Measurements from ENCODE around the gene HEMK1.
A peak's percentile ranks its signal among the peaks of the same experiment; 100 is the strongest.

Gene HEMK1

GRCh38 chr3:50525987-50526386 lies 43.3 kb upstream of the HEMK1 start:
- in situ Hi-C loops (cut with MboI; ENCODE audit: low pct_unique_long_range_greater_than_20kb, low sequenced_read_pairs, unreplicated experiment), result no loop called here
- TF ChIP-seq CTCF (IDR thresholded peaks at IDR 0.05; ENCODE audit: extremely low read depth, insufficient read depth, missing control alignments), result no peak
- peak; percentile 77 for DNase-seq (ENCODE audit: low spot score)

- DNase-seq (ENCODE audit: low spot score), result no peak
- no peak for TF ChIP-seq CTCF (IDR thresholded peaks at IDR 0.05; ENCODE audit: extremely low read depth, insufficient read depth, missing control alignments)
- in situ Hi-C loops (cut with MboI; ENCODE audit: low pct_unique_long_range_greater_than_20kb, low sequenced_read_pairs, unreplicated experiment), result no loop called here
Measured at GRCh38 chr3:50530001-50530970, 39.0 kb upstream of the HEMK1 start.

GRCh38 chr3:50531201-50531600 lies 38.1 kb upstream of the HEMK1 start:
- DNase-seq (ENCODE audit: low spot score), result no peak
- in situ Hi-C loops (cut with MboI; ENCODE audit: low pct_unique_long_range_greater_than_20kb, low sequenced_read_pairs, unreplicated experiment), result no loop called here
- no peak for TF ChIP-seq CTCF (IDR thresholded peaks at IDR 0.05; ENCODE audit: extremely low read depth, insufficient read depth, missing control alignments)

GRCh38 chr3:50532062-50532705 lies 37.1 kb upstream of the HEMK1 start:
- no peak for TF ChIP-seq CTCF (IDR thresholded peaks at IDR 0.05; ENCODE audit: extremely low read depth, insufficient read depth, missing control alignments)
- in situ Hi-C loops (cut with MboI; ENCODE audit: low pct_unique_long_range_greater_than_20kb, low sequenced_read_pairs, unreplicated experiment), result no loop called here
- no peak for DNase-seq (ENCODE audit: low spot score)

- in situ Hi-C loops (cut with MboI; ENCODE audit: low pct_unique_long_range_greater_than_20kb, low sequenced_read_pairs, unreplicated experiment), result no loop called here
- no peak for TF ChIP-seq CTCF (IDR thresholded peaks at IDR 0.05; ENCODE audit: extremely low read depth, insufficient read depth, missing control alignments)
- DNase-seq (ENCODE audit: low spot score), result no peak
Measured at GRCh38 chr3:50533316-50533715, 36.0 kb upstream of the HEMK1 start.

- in situ Hi-C loops (cut with MboI; ENCODE audit: low pct_unique_long_range_greater_than_20kb, low sequenced_read_pairs, unreplicated experiment), result no loop called here
- no peak for TF ChIP-seq CTCF (IDR thresholded peaks at IDR 0.05; ENCODE audit: extremely low read depth, insufficient read depth, missing control alignments)
- DNase-seq (ENCODE audit: low spot score), result no peak
Measured at GRCh38 chr3:50533807-50534461, 35.4 kb upstream of the HEMK1 start.
